Upper lobe of right lung (tissue), 1 donor: ENCODE measurements around the gene MDN1. TPM values are rescaled to one million over a fixed set of nuclear protein-coding genes. Genes with fewer than 3 reads are reported as not detected.

ENCODE experiments used
- ATAC-seq: fragments of 200-7000 bp; cut with Tn5 transposase; one replicate; pipeline ENCODE4 v1.9.1; 2020; ENCODE audit warnings: mild to moderate bottlenecking, moderate library complexity
- DNase-seq: peaks from one replicate; pipeline ENCODE4 v3.0.0-alpha.2; 2020
- H3K27ac ChIP-seq: fragments of 200-600 bp; one replicate; pipeline ENCODE4 v1.8.0; 2022
- H3K27me3 ChIP-seq: fragments of 200-600 bp; one replicate; pipeline ENCODE4 v1.8.0; 2022; ENCODE audit warnings: mild to moderate bottlenecking
- H3K36me3 ChIP-seq: fragments of 200-600 bp; one replicate; pipeline ENCODE4 v1.8.0; 2022
- H3K4me1 ChIP-seq: fragments of 200-600 bp; one replicate; pipeline ENCODE4 v1.8.0; 2022
- H3K4me3 ChIP-seq: fragments of 200-600 bp; one replicate; pipeline ENCODE4 v1.8.0; 2022; ENCODE audit warnings: mild to moderate bottlenecking
- H3K9me3 ChIP-seq: fragments of 200-600 bp; one replicate; pipeline ENCODE4 v1.8.0; 2022
- intact Hi-C: fragments of 100-400 bp; cut with DNase I; formaldehyde crosslinking; loops from one replicate; pipeline ENCODE4 v1.11.0; 2022
- total RNA-seq: library from RNA; stranded (reverse); fragmentation: NEBNext Ultra II Directional; extraction: Animal tissue kit (Norgen Biotek cat#: 25700); gene quantifications from one replicate; pipeline ENCODE4 v1.2.1, GENCODE V29; 2021
- TF ChIP-seq, protein P1 (sequence below): fragments of 200-600 bp; IDR thresholded peaks from one replicate; pipeline ENCODE4 v1.8.0; 2022; ENCODE audit warnings: antibody characterized with exemption
- donor health status: DM: no; HTN: yes; CAD: no; lungs with severe emphysema.

Gene MDN1
- total RNA-seq, 1 donor from 2014 or later: 35.1 TPM

GRCh38 chr6:89667872-89668556 is 151.6 kb downstream of the MDN1 start:
- DNase-seq (no peak), ATAC-seq (no peak)
- H3K27me3 ChIP-seq: no peaks in the 10 kb centered on the region
- no peaks in the 10 kb centered on the region for H3K4me1 ChIP-seq
- intact Hi-C loops: no loop called here
- H3K36me3 ChIP-seq: peaks cover 82% of the 10 kb centered on the region
- H3K9me3 ChIP-seq: no peaks in the 10 kb centered on the region
- no peak overlapping the region for H3K27ac ChIP-seq
- H3K4me3 ChIP-seq: no peak overlapping the region
- TF ChIP-seq, protein P1, sequence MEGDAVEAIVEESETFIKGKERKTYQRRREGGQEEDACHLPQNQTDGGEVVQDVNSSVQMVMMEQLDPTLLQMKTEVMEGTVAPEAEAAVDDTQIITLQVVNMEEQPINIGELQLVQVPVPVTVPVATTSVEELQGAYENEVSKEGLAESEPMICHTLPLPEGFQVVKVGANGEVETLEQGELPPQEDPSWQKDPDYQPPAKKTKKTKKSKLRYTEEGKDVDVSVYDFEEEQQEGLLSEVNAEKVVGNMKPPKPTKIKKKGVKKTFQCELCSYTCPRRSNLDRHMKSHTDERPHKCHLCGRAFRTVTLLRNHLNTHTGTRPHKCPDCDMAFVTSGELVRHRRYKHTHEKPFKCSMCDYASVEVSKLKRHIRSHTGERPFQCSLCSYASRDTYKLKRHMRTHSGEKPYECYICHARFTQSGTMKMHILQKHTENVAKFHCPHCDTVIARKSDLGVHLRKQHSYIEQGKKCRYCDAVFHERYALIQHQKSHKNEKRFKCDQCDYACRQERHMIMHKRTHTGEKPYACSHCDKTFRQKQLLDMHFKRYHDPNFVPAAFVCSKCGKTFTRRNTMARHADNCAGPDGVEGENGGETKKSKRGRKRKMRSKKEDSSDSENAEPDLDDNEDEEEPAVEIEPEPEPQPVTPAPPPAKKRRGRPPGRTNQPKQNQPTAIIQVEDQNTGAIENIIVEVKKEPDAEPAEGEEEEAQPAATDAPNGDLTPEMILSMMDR: no peak

GRCh38 chr6:89662659-89663223 is 156.9 kb downstream of the MDN1 start:
- Histone ChIP-seq H3K9me3 (no peaks in the 10 kb centered on the region), H3K4me1 (no peaks in the 10 kb centered on the region), H3K36me3 (peaks cover 89% of the 10 kb centered on the region), H3K27me3 (no peaks in the 10 kb centered on the region), H3K27ac (no peak overlapping the region), H3K4me3 (no peak overlapping the region)
- DNase-seq (no peak), ATAC-seq (no peak)
- intact Hi-C loops: no loop called here
- TF ChIP-seq, protein P1: no peak

DNA sequence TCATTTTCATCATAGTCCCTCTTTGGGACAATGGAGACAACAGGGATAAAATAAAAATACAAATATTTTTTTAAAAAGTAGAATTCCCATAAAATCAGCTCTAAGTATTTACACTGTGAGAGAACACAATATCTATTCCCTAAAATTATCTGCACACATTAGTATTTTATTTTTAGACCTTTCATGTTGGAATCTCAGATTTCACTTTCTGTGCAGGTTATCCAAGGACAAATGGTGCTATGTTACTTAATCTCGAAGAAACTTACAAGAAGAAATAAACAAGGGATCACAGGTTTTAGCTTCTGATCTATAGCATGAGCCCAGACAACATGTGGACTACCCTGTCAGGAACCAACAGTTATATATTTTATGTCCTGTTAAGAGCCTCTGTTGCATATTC is 158.0 kb downstream of the MDN1 start:
- H3K9me3 ChIP-seq: no peaks in the 10 kb centered on the region
- H3K27me3 ChIP-seq: no peaks in the 10 kb centered on the region
- TF ChIP-seq, protein P1: no peak
- no peaks in the 10 kb centered on the region for H3K4me1 ChIP-seq
- DNase-seq (no peak), ATAC-seq (no peak)
- peaks cover 88% of the 10 kb centered on the region for H3K36me3 ChIP-seq
- intact Hi-C loops: no loop called here
- H3K4me3 ChIP-seq: no peak overlapping the region
- no peak overlapping the region for H3K27ac ChIP-seq

DNA sequence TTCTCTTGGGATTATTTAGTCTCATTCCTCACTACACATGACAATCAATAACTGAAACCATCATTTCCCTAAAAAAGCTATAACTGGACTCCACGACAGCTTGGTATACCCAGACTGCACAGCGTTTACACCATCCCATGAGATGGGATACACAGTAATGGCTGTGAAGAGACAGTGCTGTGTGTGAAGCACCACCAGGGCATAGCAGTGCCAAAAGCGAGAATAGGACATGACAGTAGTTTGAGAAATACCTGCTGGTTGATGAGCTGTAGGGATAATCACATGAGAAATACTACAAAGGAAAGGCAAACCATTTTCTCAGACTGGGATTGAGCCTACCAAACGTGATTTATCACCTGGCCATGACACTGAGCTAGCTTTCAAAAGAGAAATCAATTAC is 158.6 kb downstream of the MDN1 start:
- Histone ChIP-seq H3K9me3 (no peaks in the 10 kb centered on the region), H3K36me3 (peaks cover 88% of the 10 kb centered on the region), H3K4me3 (no peak overlapping the region), H3K27ac (no peak overlapping the region), H3K4me1 (no peaks in the 10 kb centered on the region), H3K27me3 (no peaks in the 10 kb centered on the region)
- DNase-seq (no peak), ATAC-seq (no peak)
- intact Hi-C loops: no loop called here
- TF ChIP-seq, protein P1: no peak

DNA sequence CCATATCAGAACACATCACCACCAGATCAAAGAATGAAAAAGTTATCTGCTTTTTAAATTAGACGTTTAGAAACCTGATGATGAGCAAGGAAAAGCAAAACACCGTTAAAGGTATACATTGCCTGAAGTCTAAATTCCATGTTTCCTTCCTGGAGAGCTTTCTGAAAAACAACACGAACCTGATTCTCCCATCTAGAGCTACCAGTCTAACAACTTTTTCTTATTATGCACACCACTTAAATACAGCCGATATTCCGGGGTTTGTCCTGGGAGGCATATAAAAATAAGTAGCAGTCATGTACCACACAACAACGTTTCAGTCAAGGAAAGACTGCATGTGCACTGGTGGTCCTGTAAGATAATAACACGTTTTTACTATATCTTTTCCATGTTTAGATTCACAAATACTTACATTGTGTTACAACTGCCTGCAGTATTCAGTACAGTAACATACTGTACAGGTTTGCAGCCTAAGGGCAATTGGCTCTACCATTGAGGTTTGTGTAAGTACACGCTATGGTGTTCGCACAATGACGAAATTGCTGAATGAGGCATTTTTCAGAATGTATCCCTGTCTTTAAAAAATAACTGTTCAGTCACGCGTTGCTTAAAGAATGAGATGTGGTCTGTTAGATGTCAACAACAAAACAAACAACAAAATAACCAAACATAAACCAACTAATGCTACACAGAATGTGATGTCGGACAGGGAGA is 162.0 kb downstream of the MDN1 start:
- intact Hi-C loops: no loop called here
- Histone ChIP-seq H3K27ac (no peak overlapping the region), H3K9me3 (no peaks in the 10 kb centered on the region), H3K27me3 (no peaks in the 10 kb centered on the region), H3K4me1 (no peaks in the 10 kb centered on the region), H3K4me3 (no peak overlapping the region), H3K36me3 (peaks cover 94% of the 10 kb centered on the region)
- no peak for DNase-seq
- ATAC-seq: no peak
- TF ChIP-seq, protein P1: no peak
